Kasumi-1 (cell line): ENCODE data around the gene UPF3B.
A peak's percentile ranks its signal among the peaks of the same experiment; 100 is the strongest.
"Not testable (repeated sequence)": the region's sequence is repeated elsewhere in the genome, so short reads cannot be mapped to it uniquely, and the experiment has no call there.

ENCODE experiments used
- DNase-seq, 2 experiments: peaks; one replicate each; lab custom pipeline; 2025; lab: John Stamatoyannopoulos, UW

UPF3B gene

DNA sequence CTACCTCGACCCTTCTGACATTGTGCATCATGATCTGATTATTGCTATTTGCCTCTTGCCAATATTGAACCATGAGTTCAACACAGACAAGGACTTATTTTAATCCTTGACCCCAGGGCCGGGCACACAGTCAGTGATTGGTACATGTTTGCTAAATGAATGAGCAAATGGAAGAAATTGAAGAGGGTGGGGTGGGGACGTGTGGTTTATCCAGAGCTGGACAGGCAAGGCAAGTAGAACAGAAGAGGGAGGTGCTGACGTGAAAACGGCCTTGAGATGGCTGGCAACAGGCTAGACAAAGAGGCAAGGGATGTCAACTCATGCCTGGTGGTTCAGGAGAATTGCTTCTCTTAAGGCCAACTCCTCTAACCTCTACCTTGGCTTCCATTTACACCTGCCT, 28.5 kb downstream of the UPF3B start:
- DNase-seq, result not testable (repeated sequence)

DNA sequence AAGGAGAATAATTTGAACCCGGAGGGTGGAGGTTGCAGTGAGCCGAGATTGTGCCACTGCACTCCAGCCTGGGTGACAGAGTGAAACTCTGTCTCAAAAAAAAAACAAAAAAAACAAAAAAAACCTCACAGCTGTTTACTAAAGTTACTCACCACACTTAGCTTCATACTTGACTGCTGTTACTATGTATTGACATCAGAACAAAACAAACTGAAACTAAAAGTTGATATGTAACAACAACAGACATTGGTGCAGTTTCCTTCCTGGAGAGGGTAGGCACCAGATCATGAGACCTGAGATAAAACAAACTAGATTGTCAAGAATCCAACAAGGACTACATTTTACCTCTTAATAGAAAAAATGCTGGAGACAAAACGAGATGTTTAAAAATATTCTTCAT, 31.1 kb downstream of the UPF3B start:
- not testable (repeated sequence) for DNase-seq

DNA sequence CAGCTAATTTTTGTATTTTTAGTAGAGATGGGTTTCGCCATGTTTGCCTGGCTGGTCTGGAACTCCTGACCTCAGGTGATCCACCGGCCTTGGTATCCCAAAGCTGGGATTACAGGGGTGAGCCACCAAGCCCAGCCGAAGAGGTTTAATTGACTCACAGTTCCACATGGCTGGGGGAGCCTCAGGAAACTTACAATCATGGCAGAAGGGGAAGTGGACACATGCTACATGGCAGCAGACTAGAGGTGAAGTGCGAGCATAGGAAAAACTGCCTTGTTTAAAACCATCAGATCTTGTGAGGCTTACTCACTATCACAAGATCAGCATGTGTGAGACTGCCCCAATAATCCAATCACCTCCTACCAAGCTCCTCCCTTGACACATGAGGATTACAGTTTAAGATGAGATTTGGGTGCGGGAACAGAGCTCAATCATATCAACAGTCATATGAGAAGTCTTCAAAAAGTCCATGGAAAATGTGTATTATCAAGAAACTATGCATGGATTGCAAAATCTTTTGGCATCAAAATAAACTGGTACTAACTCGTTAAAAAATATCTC, 35.6 kb downstream of the UPF3B start:
- DNase-seq, result no peak

DNA sequence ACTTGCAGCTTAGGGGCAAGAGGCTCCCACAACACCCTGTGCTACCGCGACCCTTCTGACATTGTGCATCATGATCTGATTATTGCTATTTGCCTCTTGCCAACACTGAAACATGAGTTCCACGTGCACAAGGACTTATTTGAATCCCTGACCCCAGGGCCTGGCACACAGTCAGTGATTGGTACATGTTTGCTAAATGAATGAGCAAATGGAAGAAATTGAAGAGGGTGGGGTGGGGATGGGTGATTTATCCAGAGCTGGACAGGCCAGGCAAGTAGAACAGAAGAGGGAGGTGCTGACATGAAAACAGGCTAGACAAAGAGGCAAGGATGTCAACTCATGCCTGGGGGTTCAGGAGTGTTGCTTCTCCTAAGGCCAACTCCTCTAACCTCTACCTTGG, 36.5 kb downstream of the UPF3B start:
- no peak for DNase-seq

DNA sequence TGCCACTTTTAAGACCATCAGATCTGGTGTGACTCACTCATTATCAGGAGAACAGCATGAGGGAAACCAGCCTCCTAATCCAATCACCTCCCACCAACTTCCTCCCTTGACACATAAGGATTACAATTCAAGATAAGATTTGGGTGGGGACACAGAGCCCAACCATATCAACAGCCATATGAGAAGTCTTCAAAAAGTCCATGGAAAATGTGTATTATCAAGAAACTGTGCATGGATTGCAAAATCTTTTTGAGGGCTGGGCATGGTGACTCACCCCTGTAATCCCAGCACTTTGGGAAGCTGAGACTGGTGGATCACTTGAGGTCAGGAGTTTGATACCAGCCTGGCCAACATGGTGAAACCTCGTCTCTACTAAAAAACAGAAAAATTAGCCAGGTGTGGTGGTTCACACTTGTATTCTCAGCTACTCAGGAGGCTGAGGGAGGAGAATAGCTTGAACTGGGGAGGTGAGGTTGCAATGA, 43.5 kb downstream of the UPF3B start:
- no peak for DNase-seq

DNA sequence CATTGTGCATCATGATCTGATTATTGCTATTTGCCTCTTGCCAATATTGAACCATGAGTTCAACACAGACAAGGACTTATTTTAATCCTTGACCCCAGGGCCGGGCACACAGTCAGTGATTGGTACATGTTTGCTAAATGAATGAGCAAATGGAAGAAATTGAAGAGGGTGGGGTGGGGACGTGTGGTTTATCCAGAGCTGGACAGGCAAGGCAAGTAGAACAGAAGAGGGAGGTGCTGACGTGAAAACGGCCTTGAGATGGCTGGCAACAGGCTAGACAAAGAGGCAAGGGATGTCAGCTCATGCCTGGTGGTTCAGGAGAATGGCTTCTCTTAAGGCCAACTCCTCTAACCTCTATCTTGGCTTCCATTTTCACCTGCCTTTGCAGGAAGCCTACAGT, 44.3 kb downstream of the UPF3B start:
- not testable (repeated sequence) for DNase-seq

DNA sequence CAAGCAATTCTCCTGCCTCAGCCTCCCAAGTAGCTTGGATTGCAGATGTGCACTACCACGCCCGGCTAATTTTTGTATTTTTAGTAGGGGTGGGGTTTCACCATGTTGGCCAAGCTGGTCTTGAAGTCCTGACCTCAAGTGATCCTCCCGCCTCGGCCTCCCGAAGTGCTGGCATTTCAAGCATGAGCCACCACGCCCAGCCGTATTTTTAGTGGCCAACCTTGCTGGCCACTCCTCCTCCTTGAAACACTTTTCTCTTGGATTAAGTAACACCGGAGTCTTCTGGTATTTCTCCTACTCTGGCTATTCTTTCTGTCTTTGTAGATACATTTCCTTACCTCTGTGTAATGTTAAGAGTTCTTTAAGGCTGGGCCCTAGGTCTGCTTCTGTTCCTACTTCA, 50.2 kb downstream of the UPF3B start:
- DNase-seq, result no peak

DNA sequence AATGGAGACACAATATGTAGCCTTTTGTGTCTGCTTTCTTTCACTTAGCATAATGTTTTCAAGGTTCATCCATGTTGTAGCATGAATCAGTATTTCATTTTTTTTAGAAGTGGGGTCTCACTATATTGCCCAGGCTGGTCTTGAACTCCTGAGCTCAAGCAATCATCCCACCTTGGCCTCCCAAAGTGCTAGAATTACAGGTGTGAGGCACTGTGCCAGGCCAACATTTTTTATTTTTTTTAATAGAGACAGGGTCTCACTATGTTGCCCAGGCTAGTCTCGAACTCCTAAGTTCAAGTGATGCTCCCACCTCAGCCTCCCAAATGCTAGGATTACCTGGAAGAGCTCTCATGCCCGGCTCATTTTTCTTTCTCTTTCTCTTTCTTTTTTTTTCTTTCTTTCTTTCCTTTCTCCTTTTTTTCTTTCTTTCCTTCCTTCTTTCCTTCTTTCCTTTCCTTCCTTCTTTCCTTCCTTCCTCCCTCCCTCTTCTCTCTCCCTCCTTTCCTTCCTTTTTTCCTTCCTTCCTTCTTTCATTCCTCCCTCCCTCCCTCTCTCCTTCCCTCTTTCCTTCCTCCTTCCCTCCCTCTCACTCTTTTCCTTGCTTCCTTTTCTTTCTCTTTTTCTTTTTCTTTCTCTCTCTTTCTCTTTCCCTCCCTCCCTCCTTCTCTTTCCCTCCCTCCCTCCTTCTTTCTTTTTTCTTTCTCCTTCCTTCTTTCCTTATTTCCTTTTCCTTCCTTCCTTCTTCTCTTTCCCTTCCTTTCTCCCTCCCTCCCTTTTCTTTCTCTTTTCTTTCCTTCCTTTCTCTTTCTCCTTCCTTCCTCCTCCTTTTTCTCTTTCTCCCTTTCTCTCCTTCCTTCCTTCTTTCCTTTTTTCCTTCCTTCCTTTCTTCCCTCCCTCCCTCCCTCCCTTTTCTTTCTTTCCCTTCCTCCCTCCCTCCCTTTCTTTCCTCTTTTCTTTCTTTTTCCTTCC, 51.2 kb downstream of the UPF3B start:
- no peak for DNase-seq

DNA sequence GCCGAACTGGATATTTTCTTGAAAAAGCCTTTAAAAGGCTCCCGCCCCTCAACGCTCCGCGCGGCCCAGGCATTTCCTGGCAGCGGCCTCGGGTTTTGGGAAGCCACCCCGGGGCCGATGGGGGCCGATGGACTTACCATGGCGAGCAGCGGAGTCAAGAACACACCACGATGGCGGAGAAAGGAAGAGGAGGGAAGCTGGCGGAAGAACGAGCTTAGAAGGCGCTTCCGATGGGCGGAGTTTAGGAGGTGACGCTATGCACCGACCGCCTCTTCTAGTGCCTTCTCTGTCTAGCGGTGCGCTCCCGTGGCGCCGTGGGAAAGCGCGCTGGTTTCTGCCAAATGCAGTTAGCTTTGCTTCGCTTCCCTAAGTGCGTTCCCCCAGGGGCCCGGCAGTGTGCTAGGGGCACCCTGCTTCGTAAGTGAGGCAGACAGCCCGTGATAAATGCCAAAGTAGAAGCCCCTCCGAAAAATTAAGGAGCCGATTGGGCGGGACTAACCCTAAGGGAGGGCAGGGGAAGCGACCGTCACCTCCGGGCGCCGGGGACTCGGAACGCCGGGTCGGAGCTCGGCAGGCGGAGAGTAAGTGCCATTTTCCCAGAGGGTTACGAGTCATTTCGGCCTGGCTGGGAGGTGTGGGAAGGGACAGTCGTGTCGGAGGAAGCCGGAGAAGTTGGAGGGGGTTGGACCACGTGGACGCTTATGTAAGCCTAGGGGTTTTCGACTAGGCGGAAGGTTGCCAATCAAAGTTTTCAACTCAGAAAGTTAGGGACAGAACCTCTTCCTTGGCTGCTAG, 61.1 kb downstream of the UPF3B start, which contains the start of gene RPL39:
Gene RPL39 (minus strand): TSS at position 194 of the 795 bp plus-strand sequence. CDS start 54 bp downstream, at position 140.
- DNase-seq, result peak; percentile 77 to 84

DNA sequence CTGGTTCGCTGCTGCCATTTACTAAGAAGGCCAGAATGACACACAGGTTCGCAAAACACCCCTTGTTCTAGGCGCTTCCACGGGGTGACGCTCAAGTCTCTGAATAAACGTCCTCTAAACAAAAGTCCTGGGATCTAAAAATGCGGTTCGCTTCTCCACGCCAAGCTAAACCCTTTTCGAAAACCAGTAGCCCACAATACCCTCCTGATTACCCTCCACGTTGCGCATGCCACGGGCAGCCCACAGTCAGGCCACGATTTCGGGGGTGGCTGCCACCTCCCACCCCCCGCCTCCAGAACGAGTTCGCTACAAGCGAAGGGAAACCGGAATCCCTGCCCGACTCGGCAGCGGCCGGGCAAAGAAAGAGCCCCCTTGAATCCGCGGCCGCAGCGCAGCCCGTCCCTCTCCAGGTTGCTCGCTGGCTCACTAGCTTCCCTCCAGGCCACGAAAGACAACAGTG, 61.8 kb downstream of the UPF3B start:
- DNase-seq, result no peak

DNA sequence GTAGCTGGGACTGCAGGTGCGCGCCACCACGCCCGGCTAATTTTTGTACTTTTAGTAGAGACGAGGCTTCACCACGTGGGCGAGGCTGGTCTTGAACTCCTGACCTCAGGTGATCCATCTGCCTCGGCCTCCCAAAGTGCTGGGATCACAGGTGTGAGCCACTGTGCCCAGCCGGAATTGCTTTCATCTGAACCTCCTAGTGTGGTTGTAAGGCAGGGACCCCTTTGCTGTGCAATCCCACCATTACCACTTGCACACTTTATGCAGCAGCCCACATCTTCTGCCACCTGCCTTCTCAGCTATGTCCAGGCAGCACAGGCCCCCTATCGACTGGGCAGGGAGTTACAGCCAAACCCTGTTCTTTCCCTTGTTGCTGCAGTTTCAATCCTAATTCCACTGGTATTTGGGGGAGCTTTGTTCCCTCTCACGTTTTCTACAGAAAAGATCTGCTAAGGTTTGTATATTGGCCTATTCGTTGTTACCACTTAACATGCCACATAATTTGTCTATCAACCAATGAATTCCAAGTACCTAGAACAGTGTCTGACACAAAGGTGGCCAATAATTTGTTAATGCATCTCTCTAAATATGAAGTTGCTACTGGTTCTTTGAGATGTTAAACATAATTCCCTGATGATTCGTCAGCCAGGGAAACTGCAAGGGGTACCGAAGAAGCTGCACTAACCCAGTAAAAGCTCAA, 67.9 kb downstream of the UPF3B start:
- DNase-seq, result peak; percentile 34 to 54
